Cerebellar nuclear complex (tissue), 1 donor: Measurements from ENCODE around the gene SORL1.

Experiments used
- DNase-seq, 2 experiments: peaks; one replicate each; lab custom pipeline; 2025; lab: John Stamatoyannopoulos, UW

Gene SORL1

GRCh38 chr11:121508449-121508848 lies 56.3 kb downstream of the SORL1 start:
- no peak for DNase-seq

- DNase-seq, result no peak
Measured at GRCh38 chr11:121510438-121510837, 58.3 kb downstream of the SORL1 start.

GRCh38 chr11:121512468-121513465 lies 60.7 kb downstream of the SORL1 start:
- DNase-seq, result no peak

- DNase-seq, result peak; percentile 35 to 52
Measured at GRCh38 chr11:121513807-121514206, 61.7 kb downstream of the SORL1 start.

- DNase-seq, result no peak
Measured at GRCh38 chr11:121514432-121515334, 62.6 kb downstream of the SORL1 start.

- DNase-seq, result no peak
Measured at GRCh38 chr11:121515335-121515671, 63.2 kb downstream of the SORL1 start.

- DNase-seq, result no peak
Measured at GRCh38 chr11:121517996-121518395, 65.9 kb downstream of the SORL1 start.

GRCh38 chr11:121520243-121521144 lies 68.4 kb downstream of the SORL1 start:
- no peak for DNase-seq

- peak in 1 of 2 experiments; percentile 30 for DNase-seq
Measured at GRCh38 chr11:121521145-121522042, 69.3 kb downstream of the SORL1 start.

GRCh38 chr11:121522043-121522941 lies 70.2 kb downstream of the SORL1 start:
- DNase-seq, result no peak

- DNase-seq, result peak in 1 of 2 experiments; percentile 19
Measured at GRCh38 chr11:121523581-121524232, 71.6 kb downstream of the SORL1 start.

GRCh38 chr11:121524233-121524631 lies 72.1 kb downstream of the SORL1 start:
- DNase-seq, result peak in 1 of 2 experiments; percentile 45

- no peak for DNase-seq
Measured at GRCh38 chr11:121525376-121525775, 73.3 kb downstream of the SORL1 start.

GRCh38 chr11:121530257-121530656 lies 78.1 kb downstream of the SORL1 start:
- no peak for DNase-seq

GRCh38 chr11:121533601-121534000 lies 81.5 kb downstream of the SORL1 start:
- no peak for DNase-seq

- peak; percentile 33 to 89 for DNase-seq
Measured at GRCh38 chr11:121534131-121535093, 82.3 kb downstream of the SORL1 start.

- no peak for DNase-seq
Measured at GRCh38 chr11:121535129-121535796, 83.1 kb downstream of the SORL1 start.
